Ovary (tissue), 3 donors: ENCODE data around the gene RHOV.

Experiments
- CTCF ChIP-seq, 3 donors: fragments of 450-650 bp in 2 of 3; fragments of 200-600 bp in 1 of 3; IDR thresholded peaks; one replicate each; pipeline versions ENCODE4 v1.5.1 to v1.8.0; 2016 to 2022; ENCODE audit warnings: antibody characterized with exemption in 3 of 3, mild to moderate bottlenecking in 1 of 3
- EP300 ChIP-seq: sonication (generic); formaldehyde crosslinking; IDR thresholded peaks from one replicate; pipeline ENCODE4 v1.6.1; 2017; ENCODE audit warnings: antibody characterized with exemption
- POLR2A ChIP-seq: fragments of 450-650 bp; IDR thresholded peaks from one replicate; pipeline ENCODE4 v1.6.1; 2017; ENCODE audit warnings: antibody characterized with exemption, mild to moderate bottlenecking, moderate library complexity
- donor health status: DM: no; HTN: no; CAD: no.

DNA sequence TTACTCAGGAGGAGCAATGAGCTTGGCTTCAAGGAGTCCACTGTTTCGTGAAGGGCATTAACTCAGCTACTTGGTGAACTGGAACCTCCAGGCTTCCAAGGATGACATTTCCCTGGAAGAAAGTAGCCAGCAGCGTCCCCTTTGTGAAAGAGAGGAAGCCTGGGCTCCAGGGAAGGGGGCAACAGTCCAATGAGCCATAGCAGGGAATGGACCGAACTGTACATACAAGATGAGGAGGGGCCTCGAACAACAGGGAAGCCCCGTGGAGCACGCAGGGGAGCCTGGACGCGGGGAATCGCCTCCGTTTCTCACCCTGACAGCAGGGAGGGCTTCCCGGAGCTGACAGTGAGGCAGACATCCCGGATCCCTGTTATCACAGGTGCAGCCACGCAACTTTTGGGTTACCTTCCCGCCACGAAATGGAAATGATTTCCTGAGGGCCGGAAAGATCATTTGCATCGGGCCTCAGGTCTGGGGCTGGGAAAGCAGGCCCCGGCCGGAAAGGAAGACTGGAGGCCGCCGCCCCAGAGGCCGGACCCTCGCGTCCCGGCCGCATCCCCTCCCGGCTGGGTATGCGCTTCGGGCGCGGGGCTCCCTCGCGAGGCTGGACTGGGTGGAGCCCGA, 30.7 kb downstream of the RHOV start:
- TF ChIP-seq CTCF (IDR thresholded peaks at IDR 0.05) (no peak), POLR2A (no peak), EP300 (no peak)
